ENCODE measurements around the gene ATP6AP1. TPM values are rescaled to one million over a fixed set of nuclear protein-coding genes. Genes with fewer than 3 reads are reported as not detected.

ATP6AP1 gene
- total RNA-seq, 2 experiments from 2014 or later: 21.3 to 22.5 TPM

- no peak for TF ChIP-seq CTCF (IDR thresholded peaks at IDR 0.05)
- intact Hi-C loops (cut with micrococcal nuclease): no loop called here
- H3K36me3 Mint-ChIP-seq (ENCODE audit: low read depth): peaks cover 10% of the 10 kb centered on the region
- ATAC-seq (no peak), DNase-seq (no peak)
- no peak overlapping the region for H3K27ac Mint-ChIP-seq
- H3K27me3 Mint-ChIP-seq: no peaks in the 10 kb centered on the region
- CTCF ChIA-PET: no interaction called here
- H3K9me3 Mint-ChIP-seq: no peaks in the 10 kb centered on the region
- POLR2A ChIA-PET: interaction anchor here (0.7 to 1.2 kb wide), 3 partner anchors 17 to 63 kb away, joined by 3 read pairs; no protein-coding TSS in a partner anchor
- no peak overlapping the region for H3K4me3 Mint-ChIP-seq
- peaks cover 24% of the 10 kb centered on the region for H3K4me1 Mint-ChIP-seq (ENCODE audit: low read depth)
Observed at GRCh38 chrX:154431341-154431740, 2.9 kb downstream of the ATP6AP1 start.

GRCh38 chrX:154432210-154432609 lies 3.7 kb downstream of the ATP6AP1 start:
- CTCF ChIA-PET: no interaction called here

GRCh38 chrX:154433605-154434004 lies 5.1 kb downstream of the ATP6AP1 start:
- peaks cover 26% of the 10 kb centered on the region for H3K4me1 Mint-ChIP-seq (ENCODE audit: low read depth)
- no peaks in the 10 kb centered on the region for H3K9me3 Mint-ChIP-seq
- H3K27me3 Mint-ChIP-seq: no peaks in the 10 kb centered on the region
- ChIA-PET CTCF (no interaction called here), POLR2A (interaction anchor here (1.4 kb wide), 1 partner anchor 34 kb away, joined by 6 read pairs; no protein-coding TSS in a partner anchor)
- H3K36me3 Mint-ChIP-seq (ENCODE audit: low read depth): peaks cover 11% of the 10 kb centered on the region
- no peak for ATAC-seq
- H3K27ac Mint-ChIP-seq: no peak overlapping the region
- no peak for DNase-seq
- H3K4me3 Mint-ChIP-seq: no peak overlapping the region
- intact Hi-C loops (cut with micrococcal nuclease): no loop called here
- TF ChIP-seq CTCF (IDR thresholded peaks at IDR 0.05): no peak

More at GRCh38 chrX:154432210-154432609, 3.7 kb downstream of the ATP6AP1 start:
- POLR2A ChIA-PET: interaction anchor here (0.9 to 1.4 kb wide), 3 partner anchors 17 to 34 kb away, joined by 3 to 6 read pairs (median 4); partner anchors contain the start of gene RPL10
- Mint-ChIP-seq H3K4me3 (no peak overlapping the region), H3K27ac (no peak overlapping the region), H3K27me3 (no peaks in the 10 kb centered on the region), H3K36me3 (ENCODE audit: low read depth) (peaks cover 11% of the 10 kb centered on the region), H3K4me1 (ENCODE audit: low read depth) (peaks cover 25% of the 10 kb centered on the region), H3K9me3 (no peaks in the 10 kb centered on the region)
- intact Hi-C loops (cut with micrococcal nuclease): no loop called here
- ATAC-seq (no peak), DNase-seq (no peak)
- TF ChIP-seq CTCF (IDR thresholded peaks at IDR 0.05): no peak

GRCh38 chrX:154434394-154435168 lies 6.1 kb downstream of the ATP6AP1 start:
- no peak overlapping the region for H3K27ac Mint-ChIP-seq
- ATAC-seq (no peak), DNase-seq (no peak)
- intact Hi-C loops (cut with micrococcal nuclease): no loop called here
- no peak for TF ChIP-seq CTCF (IDR thresholded peaks at IDR 0.05)
- H3K4me1 Mint-ChIP-seq (ENCODE audit: low read depth): peaks cover 25% of the 10 kb centered on the region
- H3K4me3 Mint-ChIP-seq: no peak overlapping the region
- no peaks in the 10 kb centered on the region for H3K9me3 Mint-ChIP-seq
- ChIA-PET CTCF (no interaction called here), POLR2A (interaction anchor here (1.7 kb wide), 1 partner anchor 35 kb away, joined by 9 read pairs; no protein-coding TSS in a partner anchor)
- peaks cover 14% of the 10 kb centered on the region for H3K36me3 Mint-ChIP-seq (ENCODE audit: low read depth)
- no peaks in the 10 kb centered on the region for H3K27me3 Mint-ChIP-seq

GRCh38 chrX:154435171-154435733 lies 6.8 kb downstream of the ATP6AP1 start:
- Mint-ChIP-seq H3K4me3 (peak overlapping the region; percentile 10), H3K4me1 (ENCODE audit: low read depth) (peaks cover 24% of the 10 kb centered on the region), H3K36me3 (ENCODE audit: low read depth) (peaks cover 15% of the 10 kb centered on the region), H3K27ac (no peak overlapping the region), H3K27me3 (no peaks in the 10 kb centered on the region), H3K9me3 (no peaks in the 10 kb centered on the region)
- ChIA-PET POLR2A (interaction anchor here (1.7 kb wide), 1 partner anchor 36 kb away, joined by 9 read pairs; no protein-coding TSS in a partner anchor), CTCF (no interaction called here)
- ATAC-seq: no peak
- DNase-seq: no peak
- intact Hi-C loops (cut with micrococcal nuclease): no loop called here
- no peak for TF ChIP-seq CTCF (IDR thresholded peaks at IDR 0.05)
